HT1080 (cell line): ENCODE results near the gene CFB. TPM values are rescaled to one million over a fixed set of nuclear protein-coding genes. Genes with fewer than 3 reads are reported as not detected.
"Not testable (repeated sequence)": the region's sequence is repeated elsewhere in the genome, so short reads cannot be mapped to it uniquely, and the experiment has no call there.

ENCODE experiments used
- DNase-seq: peaks from one replicate; pipeline ENCODE4 v3.0.0-alpha.2; 2015; ENCODE audit warnings: low read depth
- total RNA-seq: library from RNA; depleted of rRNA; stranded (reverse); fragments of >200 nt; shearing (Covaris generic); gene quantifications from 2 replicates; pipeline ENCODE4 v1.2.3, GENCODE V29; 2014

CFB gene
- total RNA-seq, 1 experiment from 2014 or later: not detected

DNA sequence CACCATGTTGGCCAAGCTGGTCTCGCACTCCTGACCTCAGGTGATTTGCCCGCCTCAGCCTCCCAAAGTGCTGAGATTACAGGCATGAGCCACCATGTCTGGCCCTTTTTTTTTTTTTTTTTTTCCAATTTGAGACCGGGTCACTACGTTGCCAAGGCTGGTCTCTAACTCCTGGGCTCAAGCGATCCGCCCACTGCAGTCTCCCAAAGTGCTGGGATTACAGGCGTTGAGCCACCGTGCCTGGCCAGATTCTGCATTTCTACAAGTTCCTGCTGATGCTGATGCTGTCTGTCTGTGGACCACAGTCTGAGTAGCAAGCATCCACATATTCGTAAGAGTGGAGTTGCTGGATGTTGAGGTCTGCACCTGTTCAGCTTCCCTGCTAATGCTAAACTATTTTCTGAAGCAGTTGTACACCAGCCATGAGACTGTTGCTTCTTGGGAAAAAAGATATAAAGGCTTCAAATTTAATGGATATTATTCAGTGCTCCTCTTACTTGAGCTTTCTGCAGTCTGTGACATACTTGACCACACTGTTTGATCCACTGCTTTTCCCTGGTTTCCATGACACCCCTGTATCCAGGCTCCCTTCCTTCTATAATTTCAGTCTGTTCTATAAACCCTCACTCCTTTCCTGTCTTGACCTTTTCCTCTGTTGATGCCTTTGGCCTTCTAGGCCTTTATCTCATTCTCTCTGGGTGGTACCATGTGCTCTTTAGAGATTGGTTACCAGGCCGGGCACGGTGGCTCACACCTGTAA lies 33.9 kb upstream of the CFB start:
- no peak for DNase-seq

DNA sequence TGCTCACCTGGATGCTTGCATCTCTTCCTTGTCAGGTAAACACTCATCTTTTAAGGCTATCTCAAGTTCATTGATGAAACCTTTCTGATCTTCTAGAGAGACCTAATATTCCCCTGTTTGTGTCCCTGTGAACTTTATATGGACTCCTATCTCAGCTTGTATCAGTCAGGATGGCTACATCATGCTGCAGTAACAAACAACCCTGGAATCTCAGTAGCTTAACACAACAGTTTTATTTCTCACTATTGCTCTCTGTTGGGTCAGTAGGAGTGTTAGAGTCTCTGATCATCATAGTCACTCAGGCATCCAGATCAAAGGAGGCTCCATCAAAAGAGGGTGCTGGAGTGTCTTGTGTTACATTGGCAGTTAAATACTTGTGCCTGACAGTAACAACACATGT lies 30.5 kb upstream of the CFB start:
- no peak for DNase-seq

DNA sequence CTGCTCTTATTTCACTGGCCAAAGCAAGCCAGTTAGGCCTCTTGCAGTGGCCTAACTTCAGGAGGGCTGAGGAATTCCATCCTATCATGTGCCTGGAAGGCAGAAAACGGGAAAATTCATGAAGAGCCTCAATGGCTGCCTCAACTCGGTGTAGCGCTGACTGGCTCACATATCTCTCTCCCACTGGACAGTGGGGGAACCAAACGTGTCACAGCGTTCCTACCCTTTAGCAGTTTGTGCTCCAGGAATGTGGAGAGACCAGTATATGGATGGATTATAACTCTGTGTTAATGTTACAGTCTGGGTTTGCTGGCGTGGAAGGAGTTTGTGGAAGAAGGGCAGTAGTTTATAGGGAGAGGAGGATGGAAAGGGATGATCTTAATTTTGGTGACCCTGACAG lies 30.1 kb upstream of the CFB start:
- DNase-seq: no peak

- DNase-seq: peak; percentile 31
Observed at GRCh38 chr6:31918069-31918720, 27.7 kb upstream of the CFB start.

GRCh38 chr6:31919624-31920303 lies 26.1 kb upstream of the CFB start:
- DNase-seq: no peak

GRCh38 chr6:31920811-31921210 lies 25.1 kb upstream of the CFB start:
- no peak for DNase-seq

- no peak for DNase-seq
Observed at GRCh38 chr6:31922942-31923341, 23.0 kb upstream of the CFB start.

DNA sequence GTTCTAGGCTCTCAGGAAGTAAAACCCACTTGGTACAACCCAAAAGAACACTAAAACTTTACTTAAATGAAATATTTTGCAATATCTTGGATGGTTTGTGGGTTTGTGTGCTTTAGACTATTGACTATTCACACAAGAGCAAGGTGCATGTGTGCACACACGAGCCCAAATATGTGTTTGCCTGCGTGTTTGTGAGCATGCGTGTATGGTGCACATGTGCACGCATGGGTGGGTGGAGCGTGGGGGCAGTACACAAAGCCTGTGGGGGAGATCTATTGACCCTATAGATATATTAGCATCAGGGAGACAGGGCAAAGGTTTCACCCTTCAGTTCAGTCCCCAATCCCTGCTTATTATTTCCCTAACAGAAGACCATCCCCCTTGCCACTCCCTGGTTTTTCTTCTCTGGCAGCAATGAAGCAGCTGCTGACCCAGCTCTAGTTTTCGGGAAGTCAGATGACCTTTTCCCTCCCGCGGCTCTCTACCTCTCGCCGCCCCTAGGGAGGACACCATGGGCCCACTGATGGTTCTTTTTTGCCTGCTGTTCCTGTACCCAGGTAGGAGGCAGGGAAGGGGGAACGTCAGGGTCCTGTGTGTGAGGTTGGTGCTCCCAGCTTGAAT lies 18.5 kb upstream of the CFB start, which contains the start of gene C2:
Gene C2 (plus strand): TSS at position 476 of the 621 bp plus-strand sequence. CDS start 36 bp downstream, at position 512.
- no peak for DNase-seq

DNA sequence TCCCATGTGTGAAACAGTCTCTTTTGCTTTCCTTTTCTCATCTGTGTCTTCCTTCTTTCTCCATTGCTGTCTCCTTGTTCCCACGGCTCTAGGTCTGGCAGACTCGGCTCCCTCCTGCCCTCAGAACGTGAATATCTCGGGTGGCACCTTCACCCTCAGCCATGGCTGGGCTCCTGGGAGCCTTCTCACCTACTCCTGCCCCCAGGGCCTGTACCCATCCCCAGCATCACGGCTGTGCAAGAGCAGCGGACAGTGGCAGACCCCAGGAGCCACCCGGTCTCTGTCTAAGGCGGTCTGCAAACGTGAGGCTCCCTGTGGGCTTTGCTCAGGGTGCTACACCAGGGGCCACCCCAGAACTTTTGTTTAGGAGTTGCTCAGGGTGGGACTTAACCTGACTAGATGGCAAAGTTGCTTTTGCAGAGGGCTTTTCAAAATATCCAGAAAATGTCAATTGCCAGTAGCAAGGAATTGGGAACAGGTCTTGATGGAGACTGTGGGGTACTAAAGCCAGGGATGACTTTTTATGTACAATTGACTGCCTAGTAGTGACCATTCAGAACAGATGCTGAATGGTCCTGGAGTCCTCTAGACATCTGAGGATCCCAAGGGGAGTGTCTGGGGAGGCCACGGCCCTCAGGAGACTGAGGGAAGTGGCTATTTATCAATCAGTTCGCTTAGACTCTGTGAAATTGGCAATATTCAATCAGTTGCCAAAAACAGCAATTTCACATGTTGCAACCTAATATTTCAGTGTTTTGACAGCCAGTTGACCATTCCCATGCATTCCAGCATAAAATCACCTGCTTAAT lies 17.8 kb upstream of the CFB start:
- no peak for DNase-seq

DNA sequence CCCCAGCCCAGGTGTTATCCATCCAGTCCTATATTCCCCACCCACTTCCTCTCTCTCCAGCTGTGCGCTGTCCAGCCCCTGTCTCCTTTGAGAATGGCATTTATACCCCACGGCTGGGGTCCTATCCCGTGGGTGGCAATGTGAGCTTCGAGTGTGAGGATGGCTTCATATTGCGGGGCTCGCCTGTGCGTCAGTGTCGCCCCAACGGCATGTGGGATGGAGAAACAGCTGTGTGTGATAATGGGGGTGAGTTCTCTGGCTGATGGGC lies 17.3 kb upstream of the CFB start:
- no peak for DNase-seq

GRCh38 chr6:31930962-31931361 lies 14.9 kb upstream of the CFB start:
- DNase-seq: no peak

- DNase-seq: not testable (repeated sequence)
Observed at GRCh38 chr6:31932137-31932536, 13.8 kb upstream of the CFB start.

GRCh38 chr6:31933537-31933936 lies 12.4 kb upstream of the CFB start:
- DNase-seq: no peak

DNA sequence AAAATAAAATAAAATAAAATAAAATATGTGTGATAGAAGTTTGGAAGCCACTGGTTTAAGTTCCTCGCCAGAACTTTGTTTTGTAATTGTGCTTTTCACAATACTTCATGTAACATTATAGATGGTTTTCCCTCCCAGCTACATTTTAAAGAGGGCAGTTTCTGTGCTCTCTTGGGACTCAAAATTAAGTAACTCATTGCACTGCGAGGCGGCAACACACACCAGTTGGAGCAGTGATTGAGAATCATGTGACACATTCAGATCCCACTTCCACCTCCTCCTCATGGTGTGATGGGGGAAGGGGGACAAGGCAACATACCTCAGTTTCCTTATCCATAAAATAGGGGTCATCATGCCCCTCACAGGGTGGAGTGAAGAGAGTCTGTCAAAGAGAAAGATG lies 10.9 kb upstream of the CFB start:
- no peak for DNase-seq

- DNase-seq: no peak
Observed at GRCh38 chr6:31935823-31936222, 10.1 kb upstream of the CFB start.

- peak; percentile 45 for DNase-seq
Observed at GRCh38 chr6:31940256-31940664, 5.6 kb upstream of the CFB start.

DNA sequence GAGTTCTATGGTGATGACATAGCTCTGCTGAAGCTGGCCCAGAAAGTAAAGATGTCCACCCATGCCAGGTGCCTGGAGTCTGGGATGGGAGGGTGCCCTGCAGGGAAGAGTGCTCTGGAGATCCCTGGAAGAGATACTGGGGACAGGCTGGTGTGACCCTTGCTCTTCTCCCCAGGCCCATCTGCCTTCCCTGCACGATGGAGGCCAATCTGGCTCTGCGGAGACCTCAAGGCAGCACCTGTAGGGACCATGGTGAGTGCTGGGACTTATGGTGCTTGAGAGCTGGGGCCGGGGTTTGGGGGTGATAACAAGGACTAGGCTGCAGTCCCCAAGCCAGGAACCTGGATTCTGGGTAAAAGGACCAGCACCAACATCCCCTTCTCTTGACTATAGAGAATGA lies 2.2 kb upstream of the CFB start:
- no peak for DNase-seq

GRCh38 chr6:31945154-31945506 lies 765 bp upstream of the CFB start:
- no peak for DNase-seq

- DNase-seq: no peak
Observed at GRCh38 chr6:31946370-31946885, 533 bp downstream of the CFB start.

DNA sequence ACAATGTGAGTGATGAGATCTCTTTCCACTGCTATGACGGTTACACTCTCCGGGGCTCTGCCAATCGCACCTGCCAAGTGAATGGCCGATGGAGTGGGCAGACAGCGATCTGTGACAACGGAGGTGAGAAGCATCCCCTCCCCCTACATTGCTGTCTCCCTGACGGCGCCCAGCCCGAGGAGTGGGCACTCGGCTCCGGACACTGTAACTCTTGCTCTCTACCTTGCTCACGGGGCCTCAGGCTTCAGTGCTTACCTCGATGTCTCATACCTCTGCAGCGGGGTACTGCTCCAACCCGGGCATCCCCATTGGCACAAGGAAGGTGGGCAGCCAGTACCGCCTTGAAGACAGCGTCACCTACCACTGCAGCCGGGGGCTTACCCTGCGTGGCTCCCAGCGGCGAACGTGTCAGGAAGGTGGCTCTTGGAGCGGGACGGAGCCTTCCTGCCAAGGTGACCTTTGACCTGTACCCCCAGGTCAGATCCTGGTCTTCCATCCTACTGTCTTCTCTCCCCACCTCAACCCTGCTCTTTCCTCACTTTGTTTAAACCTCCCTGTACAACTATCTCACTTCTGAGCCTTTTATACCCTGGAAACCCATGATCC lies 1.3 kb downstream of the CFB start:
- DNase-seq: no peak

- DNase-seq: no peak
Observed at GRCh38 chr6:31947864-31948263, 2.0 kb downstream of the CFB start.
